HFFc6 (cell line): Measurements from ENCODE around the gene CALML3. TPM values are rescaled to one million over a fixed set of nuclear protein-coding genes. Genes with fewer than 3 reads are reported as not detected.

ENCODE experiments used
- DNase-seq: peaks from one replicate; pipeline ENCODE4 v3.0.0-alpha.2; 2018
- H3K27ac Mint-ChIP-seq: 2 replicates; pipeline ENCODE4 v1.8.0; 2020; ENCODE audit warnings: mild to moderate bottlenecking, mixed read lengths
- H3K27me3 Mint-ChIP-seq: 2 replicates; pipeline ENCODE4 v1.8.0; 2021; ENCODE audit warnings: mild to moderate bottlenecking, moderate library complexity, mixed read lengths; ENCODE audit not compliant: insufficient read depth
- H3K36me3 Mint-ChIP-seq: 2 replicates; pipeline ENCODE4 v1.8.0; 2021; ENCODE audit warnings: low read depth, mixed read lengths
- H3K4me1 Mint-ChIP-seq: 2 replicates; pipeline ENCODE4 v1.8.0; 2020; ENCODE audit warnings: low read depth, mixed read lengths
- H3K4me3 Mint-ChIP-seq: 2 replicates; pipeline ENCODE4 v1.8.0; 2020; ENCODE audit warnings: mild to moderate bottlenecking, moderate library complexity, mixed read lengths
- H3K9me3 Mint-ChIP-seq: 2 replicates; pipeline ENCODE4 v1.8.0; 2020; ENCODE audit warnings: mild to moderate bottlenecking, mixed read lengths
- CTCF ChIP-seq: fragments of 200-600 bp; sonication (generic); IDR thresholded peaks from 2 replicates; pipeline ENCODE4 v1.5.0; 2021; ENCODE audit warnings: antibody characterized with exemption, mild to moderate bottlenecking
- total RNA-seq, 6 experiments: library from RNA; stranded (reverse); fragmentation: NEBNext Ultra II Directional; extraction: Animal tissue kit (Norgen Biotek cat#: 25700); gene quantifications; 2 replicates in 1 of 6; 3 replicates in 5 of 6; pipeline ENCODE4 v1.2.3, GENCODE V29; 2021

Gene CALML3
- total RNA-seq, 6 experiments from 2014 or later = not detected

DNA sequence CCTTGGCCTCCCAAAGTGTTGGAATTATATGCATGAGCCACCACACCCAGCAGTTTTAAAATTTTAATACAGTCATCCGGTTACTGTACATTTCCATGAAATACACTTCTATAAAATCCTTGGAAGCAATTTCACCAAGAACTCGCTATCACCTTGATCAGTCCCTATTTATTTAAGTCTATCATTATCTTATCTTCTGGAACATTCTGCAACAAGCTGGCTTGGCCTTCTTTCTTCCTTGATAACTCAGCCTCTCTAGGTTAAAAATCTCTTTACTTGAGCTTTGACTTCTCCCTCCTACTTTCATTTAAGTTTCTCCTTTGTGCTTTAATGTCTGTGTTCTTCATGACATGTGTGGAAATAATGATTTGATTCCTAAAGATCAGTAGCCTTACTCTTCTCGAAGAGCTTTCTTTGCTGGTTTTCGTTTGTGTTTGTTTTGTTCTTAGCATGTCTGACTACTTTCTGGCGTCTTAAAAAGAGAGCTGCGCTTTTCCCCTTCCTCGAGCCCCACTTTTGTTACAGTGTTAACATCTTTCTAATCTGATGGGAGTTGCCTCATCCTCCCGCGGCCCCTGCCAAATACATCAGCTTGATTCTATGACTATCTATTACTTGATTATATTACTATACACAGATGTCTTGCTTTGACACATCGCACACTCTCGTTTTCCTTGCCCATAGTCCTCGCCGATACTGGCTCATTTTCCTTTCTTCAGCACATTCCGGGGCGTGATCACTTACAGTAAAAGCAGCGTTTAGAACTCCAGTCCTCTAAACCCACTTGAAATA, 14.3 kb upstream of the CALML3 start:
- Mint-ChIP-seq H3K36me3 (no peaks in the 10 kb centered on the region), H3K27me3 (peaks cover 19% of the 10 kb centered on the region), H3K4me1 (no peaks in the 10 kb centered on the region; the same call in 1 of the 2 replicates), H3K9me3 (no peaks in the 10 kb centered on the region), H3K4me3 (no peak overlapping the region), H3K27ac (no peak overlapping the region)
- no peak for TF ChIP-seq CTCF
- DNase-seq = no peak

DNA sequence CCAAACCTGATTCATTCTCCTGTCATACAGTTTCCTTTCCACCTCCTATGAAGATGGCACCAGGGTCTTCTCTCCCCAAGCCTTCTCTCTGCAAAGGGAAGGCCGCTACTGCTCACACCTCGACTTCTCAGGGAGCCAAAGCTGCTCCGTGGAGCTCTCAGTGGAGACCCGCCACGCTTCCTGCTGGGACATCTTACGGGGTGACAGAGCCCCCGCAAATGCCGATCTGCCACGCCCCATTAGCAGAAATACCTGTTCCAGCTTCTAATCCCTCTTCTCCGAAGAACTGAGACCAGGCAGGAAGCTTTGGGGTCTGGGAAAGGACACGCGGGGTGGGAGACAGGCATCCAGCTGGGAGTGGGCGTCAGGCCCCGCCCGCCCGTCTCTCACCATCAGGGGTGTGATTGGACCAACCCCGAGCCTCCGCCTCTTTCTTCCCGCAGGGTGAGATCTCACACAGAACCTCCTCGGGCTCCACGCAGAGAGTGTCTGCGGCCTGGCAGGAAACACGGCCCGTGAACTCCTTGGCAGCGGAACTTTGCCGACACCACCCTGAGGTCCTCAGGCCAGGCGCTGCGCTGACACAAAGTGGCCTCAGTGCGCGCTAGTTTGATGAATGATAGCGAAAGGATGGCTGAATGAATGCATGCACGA, 13.4 kb upstream of the CALML3 start:
- Mint-ChIP-seq H3K27me3 (peaks cover 23% of the 10 kb centered on the region), H3K4me1 (no peaks in the 10 kb centered on the region; the same call in 1 of the 2 replicates), H3K4me3 (no peak overlapping the region), H3K9me3 (no peaks in the 10 kb centered on the region), H3K36me3 (no peaks in the 10 kb centered on the region), H3K27ac (no peak overlapping the region)
- no peak for TF ChIP-seq CTCF
- no peak for DNase-seq

DNA sequence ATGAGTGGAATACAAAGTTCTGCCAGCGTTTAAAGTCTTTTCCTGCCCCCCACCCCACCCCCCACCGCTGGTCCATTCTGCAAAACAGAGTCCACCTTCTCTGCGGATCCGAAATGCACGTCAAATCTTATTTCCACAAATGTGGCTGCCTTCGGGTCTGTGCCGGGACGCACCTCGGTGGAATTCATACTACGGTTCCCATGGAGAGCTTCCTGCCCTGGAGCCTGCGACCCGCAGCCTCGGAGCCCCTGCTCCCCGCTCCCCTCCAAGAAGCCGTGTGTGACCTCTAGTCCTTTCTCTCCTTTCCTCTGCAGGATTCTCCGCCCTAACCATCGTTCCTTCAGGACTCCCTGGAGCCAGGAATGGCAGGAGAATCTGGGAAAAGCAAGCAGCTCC, 12.9 kb upstream of the CALML3 start:
- DNase-seq = no peak
- TF ChIP-seq CTCF = no peak
- H3K36me3 Mint-ChIP-seq = no peaks in the 10 kb centered on the region
- H3K9me3 Mint-ChIP-seq = no peaks in the 10 kb centered on the region
- H3K27ac Mint-ChIP-seq = no peak overlapping the region
- H3K27me3 Mint-ChIP-seq = peaks cover 24% of the 10 kb centered on the region
- H3K4me1 Mint-ChIP-seq = no peaks in the 10 kb centered on the region; the same call in 1 of the 2 replicates
- H3K4me3 Mint-ChIP-seq = no peak overlapping the region

DNA sequence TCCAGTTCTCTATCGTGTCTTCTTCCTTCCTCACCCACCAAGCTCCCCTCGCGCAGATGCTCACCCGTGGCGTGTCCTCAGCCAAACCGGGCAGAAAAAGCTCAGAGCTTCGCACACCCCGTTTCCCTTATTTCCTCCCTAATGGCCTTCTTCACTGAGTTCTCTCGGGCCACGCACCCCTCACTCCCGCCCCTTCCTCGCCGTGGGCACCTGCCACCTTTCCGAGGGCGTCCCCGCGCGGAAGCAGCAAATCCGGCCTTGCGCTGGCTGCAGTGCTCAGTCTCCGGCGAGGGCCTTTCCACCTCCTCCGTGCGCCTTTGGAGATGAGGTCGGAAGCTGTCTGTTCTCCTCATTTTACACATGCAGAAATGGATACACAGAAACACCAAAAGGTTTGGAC, 12.4 kb upstream of the CALML3 start:
- DNase-seq = no peak
- H3K9me3 Mint-ChIP-seq = no peaks in the 10 kb centered on the region
- TF ChIP-seq CTCF = no peak
- no peak overlapping the region for H3K4me3 Mint-ChIP-seq
- no peaks in the 10 kb centered on the region for H3K36me3 Mint-ChIP-seq
- H3K4me1 Mint-ChIP-seq = no peaks in the 10 kb centered on the region; the same call in 1 of the 2 replicates
- no peak overlapping the region for H3K27ac Mint-ChIP-seq
- H3K27me3 Mint-ChIP-seq = peaks cover 24% of the 10 kb centered on the region

GRCh38 chr10:5512881-5513612, 11.7 kb upstream of the CALML3 start:
- no peak for DNase-seq
- H3K27ac Mint-ChIP-seq = no peak overlapping the region
- no peak for TF ChIP-seq CTCF
- H3K4me1 Mint-ChIP-seq = no peaks in the 10 kb centered on the region; the same call in 1 of the 2 replicates
- H3K27me3 Mint-ChIP-seq = peaks cover 24% of the 10 kb centered on the region
- H3K36me3 Mint-ChIP-seq = no peaks in the 10 kb centered on the region
- H3K9me3 Mint-ChIP-seq = no peaks in the 10 kb centered on the region
- no peak overlapping the region for H3K4me3 Mint-ChIP-seq
